Neural progenitor cell (in vitro differentiated cells): Measurements from ENCODE around the gene MTMR6. TPM values are rescaled to one million over a fixed set of nuclear protein-coding genes. Genes with fewer than 3 reads are reported as not detected.
A peak's percentile ranks its signal among the peaks of the same experiment; 100 is the strongest.

Source experiments
- DNase-seq: peaks from one replicate; pipeline ENCODE4 v3.0.0-alpha.2; 2016; ENCODE audit warnings: low spot score
- H2AFZ ChIP-seq: fragments of 200-600 bp; sonication (generic); replicated peaks from 2 replicates; pipeline ENCODE4 v1.6.1; 2016; ENCODE audit warnings: antibody characterized with exemption
- H3F3A ChIP-seq: fragments of 200-600 bp; sonication (generic); 2 replicates; pipeline ENCODE4 v1.6.1; 2016; ENCODE audit warnings: antibody characterized with exemption, low read depth
- H3K27ac ChIP-seq: fragments of 200-600 bp; sonication (generic); 2 replicates; pipeline ENCODE4 v1.5.1; 2016; ENCODE audit warnings: mild to moderate bottlenecking
- H3K27me3 ChIP-seq: fragments of 200-600 bp; sonication (generic); 2 replicates; pipeline ENCODE4 v1.6.1; 2016; ENCODE audit warnings: mild to moderate bottlenecking, moderate library complexity
- H3K36me3 ChIP-seq: fragments of 200-600 bp; sonication (generic); 2 replicates; pipeline ENCODE4 v1.5.1; 2016
- H3K4me1 ChIP-seq: fragments of 200-600 bp; sonication (generic); 2 replicates; pipeline ENCODE4 v1.6.1; 2016; ENCODE audit warnings: mixed run types
- H3K4me2 ChIP-seq: fragments of 200-600 bp; sonication (generic); 2 replicates; pipeline ENCODE4 v1.6.1; 2016
- H3K4me3 ChIP-seq: fragments of 200-600 bp; sonication (generic); 2 replicates; pipeline ENCODE4 v1.5.1; 2016
- H3K79me2 ChIP-seq: fragments of 200-600 bp; sonication (generic); 2 replicates; pipeline ENCODE4 v1.6.1; 2016; ENCODE audit warnings: low read depth
- H3K9ac ChIP-seq: fragments of 200-600 bp; sonication (generic); 2 replicates; pipeline ENCODE4 v1.6.1; 2016
- H3K9me3 ChIP-seq: fragments of 200-600 bp; sonication (generic); 2 replicates; pipeline ENCODE4 v1.5.1; 2016; ENCODE audit warnings: low read depth
- H4K20me1 ChIP-seq: fragments of 200-600 bp; sonication (generic); 2 replicates; pipeline ENCODE4 v1.6.1; 2016; ENCODE audit warnings: low read depth
- H3K27ac Mint-ChIP-seq: 3 replicates; pipeline ENCODE4 v1.8.0; 2021; ENCODE audit warnings: mixed read lengths
- H3K27me3 Mint-ChIP-seq: 2 replicates; pipeline ENCODE4 v1.8.0; 2022; ENCODE audit warnings: low read depth, mild to moderate bottlenecking, inconsistent platforms, moderate library complexity, mixed read lengths; ENCODE audit not compliant: insufficient read depth
- H3K36me3 Mint-ChIP-seq: 3 replicates; pipeline ENCODE4 v1.8.0; 2021; ENCODE audit warnings: mixed read lengths
- H3K4me1 Mint-ChIP-seq: 3 replicates; pipeline ENCODE4 v1.8.0; 2021; ENCODE audit warnings: mixed read lengths
- H3K4me3 Mint-ChIP-seq: 3 replicates; pipeline ENCODE4 v1.8.0; 2021; ENCODE audit warnings: mild to moderate bottlenecking, moderate library complexity, mixed read lengths
- H3K9me3 Mint-ChIP-seq: 3 replicates; pipeline ENCODE4 v1.8.0; 2020; ENCODE audit warnings: mixed read lengths
- EZH2 ChIP-seq: fragments of 200-600 bp; sonication (generic); IDR thresholded peaks from 2 replicates; pipeline ENCODE4 v1.6.1; 2017; ENCODE audit warnings: antibody characterized with exemption, mild to moderate bottlenecking, moderate library complexity
- EZH2phosphoT487 ChIP-seq: fragments of 200-600 bp; sonication (generic); IDR thresholded peaks from 2 replicates; pipeline ENCODE4 v1.6.1; 2017; ENCODE audit warnings: antibody characterized with exemption
- total RNA-seq: library from RNA; depleted of rRNA; stranded (reverse); fragments of >200 nt; gene quantifications from 2 replicates; pipeline ENCODE4 v1.2.3, GENCODE V29; 2015; ENCODE audit warnings: low replicate concordance
- TF ChIP-seq, protein P1 (sequence below): fragments of 200-600 bp; sonication (generic); IDR thresholded peaks from 2 replicates; pipeline ENCODE4 v1.5.1; 2017; ENCODE audit warnings: antibody characterized with exemption, mild to moderate bottlenecking

The MTMR6 gene
- total RNA-seq, 1 donor from 2014 or later = 19.1 TPM

DNA sequence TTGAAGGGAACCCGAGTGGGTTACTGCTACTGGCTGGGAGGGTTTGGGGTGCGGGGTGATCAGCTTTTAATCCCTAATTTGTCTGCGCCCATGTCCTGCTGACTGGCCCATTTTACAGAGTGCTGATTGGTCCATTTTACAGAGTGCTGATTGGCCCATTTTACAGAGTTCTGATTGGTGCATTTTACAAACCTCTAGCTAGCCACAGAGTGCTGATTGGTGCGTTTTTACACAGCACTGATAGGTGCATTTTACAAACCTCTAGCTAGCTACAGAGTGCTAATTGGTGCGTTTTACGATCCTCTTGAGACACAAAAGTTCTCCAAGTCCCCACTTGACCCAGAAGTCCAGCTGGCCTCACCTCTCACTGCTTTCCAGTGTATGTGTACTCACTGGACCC is 43.2 kb downstream of the MTMR6 start:
- no peaks in the 10 kb centered on the region for H3K79me2 ChIP-seq
- Mint-ChIP-seq H3K4me3 (no peak overlapping the region), H3K4me1 (peaks cover 2% of the 10 kb centered on the region), H3K27me3 (peaks cover 2% of the 10 kb centered on the region), H3K9me3 (no peaks in the 10 kb centered on the region), H3K27ac (no peak overlapping the region), H3K36me3 (peaks cover 7% of the 10 kb centered on the region)
- H3K27me3 ChIP-seq = no peaks in the 10 kb centered on the region
- no peaks in the 10 kb centered on the region for H3K4me1 ChIP-seq
- DNase-seq = no peak
- H3K27ac ChIP-seq = no peak overlapping the region
- H3F3A ChIP-seq = no peaks in the 10 kb centered on the region
- H3K36me3 ChIP-seq = no peaks in the 10 kb centered on the region
- H4K20me1 ChIP-seq = no peaks in the 10 kb centered on the region
- TF ChIP-seq, protein P1, sequence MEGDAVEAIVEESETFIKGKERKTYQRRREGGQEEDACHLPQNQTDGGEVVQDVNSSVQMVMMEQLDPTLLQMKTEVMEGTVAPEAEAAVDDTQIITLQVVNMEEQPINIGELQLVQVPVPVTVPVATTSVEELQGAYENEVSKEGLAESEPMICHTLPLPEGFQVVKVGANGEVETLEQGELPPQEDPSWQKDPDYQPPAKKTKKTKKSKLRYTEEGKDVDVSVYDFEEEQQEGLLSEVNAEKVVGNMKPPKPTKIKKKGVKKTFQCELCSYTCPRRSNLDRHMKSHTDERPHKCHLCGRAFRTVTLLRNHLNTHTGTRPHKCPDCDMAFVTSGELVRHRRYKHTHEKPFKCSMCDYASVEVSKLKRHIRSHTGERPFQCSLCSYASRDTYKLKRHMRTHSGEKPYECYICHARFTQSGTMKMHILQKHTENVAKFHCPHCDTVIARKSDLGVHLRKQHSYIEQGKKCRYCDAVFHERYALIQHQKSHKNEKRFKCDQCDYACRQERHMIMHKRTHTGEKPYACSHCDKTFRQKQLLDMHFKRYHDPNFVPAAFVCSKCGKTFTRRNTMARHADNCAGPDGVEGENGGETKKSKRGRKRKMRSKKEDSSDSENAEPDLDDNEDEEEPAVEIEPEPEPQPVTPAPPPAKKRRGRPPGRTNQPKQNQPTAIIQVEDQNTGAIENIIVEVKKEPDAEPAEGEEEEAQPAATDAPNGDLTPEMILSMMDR = no peak
- no peak for TF ChIP-seq EZH2phosphoT487
- no peak for TF ChIP-seq EZH2
- H2AFZ ChIP-seq = no peak overlapping the region
- H3K9ac ChIP-seq = no peak overlapping the region
- H3K4me2 ChIP-seq = no peak overlapping the region
- H3K9me3 ChIP-seq = no peaks in the 10 kb centered on the region
- no peak overlapping the region for H3K4me3 ChIP-seq

DNA sequence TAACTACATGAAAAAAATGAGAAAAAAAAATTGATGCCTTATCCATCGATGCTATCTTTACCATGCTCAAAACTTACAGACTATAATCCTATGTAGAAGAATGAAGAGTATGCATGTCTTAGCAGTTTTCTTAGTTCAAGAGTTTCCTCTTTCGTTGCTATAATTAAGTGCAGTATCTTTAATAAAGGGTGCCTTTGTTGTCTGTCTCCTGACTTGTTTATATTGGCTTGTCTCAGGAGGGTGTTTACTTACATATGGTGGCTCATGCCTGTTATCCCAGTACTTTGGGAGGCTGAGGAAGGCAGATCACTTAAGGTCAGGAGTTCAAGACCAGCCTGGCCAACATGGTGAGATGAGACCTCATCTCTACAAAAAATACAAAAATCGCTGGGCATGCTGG is 44.3 kb downstream of the MTMR6 start:
- peaks cover 2% of the 10 kb centered on the region for H3K27me3 Mint-ChIP-seq
- peaks cover 7% of the 10 kb centered on the region for H3K36me3 Mint-ChIP-seq
- Histone ChIP-seq H3F3A (no peaks in the 10 kb centered on the region), H3K4me1 (no peaks in the 10 kb centered on the region), H3K4me2 (no peak overlapping the region), H4K20me1 (no peaks in the 10 kb centered on the region), H3K27ac (no peak overlapping the region), H3K4me3 (no peak overlapping the region), H2AFZ (no peak overlapping the region), H3K9me3 (no peaks in the 10 kb centered on the region), H3K36me3 (no peaks in the 10 kb centered on the region), H3K79me2 (no peaks in the 10 kb centered on the region), H3K27me3 (no peaks in the 10 kb centered on the region), H3K9ac (no peak overlapping the region)
- no peak overlapping the region for H3K27ac Mint-ChIP-seq
- no peak for DNase-seq
- no peaks in the 10 kb centered on the region for H3K4me1 Mint-ChIP-seq
- H3K9me3 Mint-ChIP-seq = no peaks in the 10 kb centered on the region
- no peak for TF ChIP-seq EZH2
- TF ChIP-seq, protein P1 = no peak
- no peak for TF ChIP-seq EZH2phosphoT487
- no peak overlapping the region for H3K4me3 Mint-ChIP-seq

DNA sequence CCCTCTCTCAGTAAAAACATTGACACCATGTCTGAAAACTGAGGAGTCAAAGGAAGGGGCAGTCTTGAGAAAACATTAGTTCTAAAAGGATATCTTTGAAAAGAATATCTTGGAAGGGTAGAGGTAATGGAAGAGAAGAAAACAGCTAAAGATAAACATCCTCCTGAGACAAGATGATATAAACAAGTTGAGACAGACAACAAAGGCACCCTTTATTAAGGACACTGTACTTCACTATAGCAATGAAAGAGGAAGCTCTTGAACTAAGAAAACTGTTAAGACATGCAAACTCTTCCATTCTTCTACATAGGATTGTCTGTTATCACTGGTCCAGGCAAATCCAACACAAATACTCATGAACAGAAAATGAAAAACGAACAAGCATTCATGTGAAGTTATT is 46.3 kb downstream of the MTMR6 start:
- H4K20me1 ChIP-seq = no peaks in the 10 kb centered on the region
- peaks cover 15% of the 10 kb centered on the region for H3K4me1 Mint-ChIP-seq
- peaks cover 7% of the 10 kb centered on the region for H3K36me3 Mint-ChIP-seq
- H3K4me1 ChIP-seq = no peaks in the 10 kb centered on the region
- H3K27ac Mint-ChIP-seq = no peak overlapping the region
- H2AFZ ChIP-seq = no peak overlapping the region
- no peak for DNase-seq
- peaks cover 2% of the 10 kb centered on the region for H3K27me3 Mint-ChIP-seq
- H3K27me3 ChIP-seq = no peaks in the 10 kb centered on the region
- no peak overlapping the region for H3K4me3 Mint-ChIP-seq
- no peaks in the 10 kb centered on the region for H3K36me3 ChIP-seq
- H3K9me3 ChIP-seq = no peaks in the 10 kb centered on the region
- TF ChIP-seq EZH2 = no peak
- TF ChIP-seq, protein P1 = no peak
- TF ChIP-seq EZH2phosphoT487 = no peak
- no peaks in the 10 kb centered on the region for H3F3A ChIP-seq
- H3K9me3 Mint-ChIP-seq = no peaks in the 10 kb centered on the region
- no peaks in the 10 kb centered on the region for H3K79me2 ChIP-seq
- H3K4me3 ChIP-seq = no peak overlapping the region
- no peak overlapping the region for H3K27ac ChIP-seq
- no peak overlapping the region for H3K9ac ChIP-seq
- no peak overlapping the region for H3K4me2 ChIP-seq

DNA sequence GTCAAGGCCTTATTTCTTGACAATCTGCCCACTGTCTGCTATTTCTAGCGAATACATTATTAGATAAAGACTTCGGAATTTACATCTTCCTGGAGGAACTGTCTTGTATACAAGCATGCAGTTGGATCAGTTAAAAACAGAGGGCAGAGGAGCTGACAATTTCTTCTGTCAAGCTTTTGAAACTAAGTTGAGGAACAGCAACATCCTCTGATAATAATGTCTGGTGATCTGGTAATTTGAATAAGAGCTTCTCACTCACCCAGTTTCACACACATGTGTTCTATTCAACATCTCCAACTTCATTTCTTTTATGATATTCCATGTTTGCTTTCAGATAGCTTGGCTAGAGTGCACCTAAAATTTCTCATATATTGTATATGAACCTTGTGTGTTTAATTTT is 50.2 kb downstream of the MTMR6 start:
- Mint-ChIP-seq H3K36me3 (no peaks in the 10 kb centered on the region), H3K4me1 (peaks cover 15% of the 10 kb centered on the region), H3K27ac (peak overlapping the region; percentile 38), H3K27me3 (peaks cover 3% of the 10 kb centered on the region), H3K9me3 (no peaks in the 10 kb centered on the region), H3K4me3 (no peak overlapping the region)
- Histone ChIP-seq H3K9me3 (no peaks in the 10 kb centered on the region), H2AFZ (no peak overlapping the region), H3K4me3 (no peak overlapping the region), H3K4me2 (no peak overlapping the region), H3K9ac (no peak overlapping the region), H3F3A (no peaks in the 10 kb centered on the region), H4K20me1 (no peaks in the 10 kb centered on the region), H3K27me3 (no peaks in the 10 kb centered on the region), H3K27ac (no peak overlapping the region), H3K79me2 (no peaks in the 10 kb centered on the region), H3K36me3 (no peaks in the 10 kb centered on the region), H3K4me1 (no peaks in the 10 kb centered on the region)
- DNase-seq = no peak
- no peak for TF ChIP-seq EZH2
- TF ChIP-seq EZH2phosphoT487 = no peak
- TF ChIP-seq, protein P1 = no peak
